Epithelial cell of prostate (primary cell): Measurements from ENCODE around the gene GRAPL.
"Not testable (repeated sequence)": the region's sequence is repeated elsewhere in the genome, so short reads cannot be mapped to it uniquely, and the experiment has no call there.

Source experiments
- DNase-seq: peaks from one replicate; pipeline ENCODE4 v3.0.0-alpha.2; 2011; ENCODE audit warnings: low read depth, low spot score
- H3K27ac ChIP-seq: fragments of 450-650 bp; 2 replicates; pipeline ENCODE4 v1.5.1; 2017; ENCODE audit warnings: mild to moderate bottlenecking

The GRAPL gene

DNA sequence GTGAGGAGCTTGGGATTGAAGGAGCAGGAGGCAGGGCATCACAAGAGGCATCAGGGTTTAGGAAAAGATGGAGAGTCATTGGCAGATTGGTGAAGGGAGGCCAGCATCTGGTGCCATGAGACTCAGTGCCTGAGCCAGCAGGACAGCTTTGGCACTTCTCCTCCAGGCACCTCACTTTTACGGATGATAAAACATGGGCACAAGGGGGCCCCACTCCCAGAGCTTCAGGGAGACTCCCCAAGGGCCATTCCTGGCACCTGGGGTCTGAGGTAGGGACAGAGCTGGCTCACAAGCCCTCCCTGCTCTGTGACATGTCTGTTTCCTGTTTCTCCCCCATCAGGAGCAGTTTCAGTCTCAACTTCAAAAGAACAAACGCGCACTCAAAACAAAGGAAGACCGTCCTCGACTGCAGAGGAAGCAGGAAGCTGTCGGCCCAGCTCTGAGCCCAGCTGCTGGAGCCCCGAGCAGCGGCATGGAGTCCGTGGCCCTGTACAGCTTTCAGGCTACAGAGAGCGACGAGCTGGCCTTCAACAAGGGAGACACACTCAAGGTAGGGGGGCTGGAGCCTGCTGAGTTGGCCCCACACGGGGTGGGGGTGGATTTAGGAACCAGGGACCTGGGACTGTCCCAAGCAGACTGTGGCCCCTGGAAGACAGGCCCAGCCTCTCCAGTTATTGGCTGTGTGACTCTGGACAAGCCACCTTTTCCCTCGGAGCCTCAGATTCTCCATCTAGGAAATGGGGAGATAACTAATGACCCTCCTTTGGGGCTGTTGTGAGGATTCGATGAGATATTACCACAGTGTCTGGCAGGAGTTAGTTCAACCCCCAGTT is at the start of gene GRAPL:
TSS of gene GRAPL (plus strand) at position 442 of the 833 bp plus-strand sequence. CDS start at position 473, 31 bp downstream.
- H3K27ac ChIP-seq, DNase-seq: not testable (repeated sequence)

DNA sequence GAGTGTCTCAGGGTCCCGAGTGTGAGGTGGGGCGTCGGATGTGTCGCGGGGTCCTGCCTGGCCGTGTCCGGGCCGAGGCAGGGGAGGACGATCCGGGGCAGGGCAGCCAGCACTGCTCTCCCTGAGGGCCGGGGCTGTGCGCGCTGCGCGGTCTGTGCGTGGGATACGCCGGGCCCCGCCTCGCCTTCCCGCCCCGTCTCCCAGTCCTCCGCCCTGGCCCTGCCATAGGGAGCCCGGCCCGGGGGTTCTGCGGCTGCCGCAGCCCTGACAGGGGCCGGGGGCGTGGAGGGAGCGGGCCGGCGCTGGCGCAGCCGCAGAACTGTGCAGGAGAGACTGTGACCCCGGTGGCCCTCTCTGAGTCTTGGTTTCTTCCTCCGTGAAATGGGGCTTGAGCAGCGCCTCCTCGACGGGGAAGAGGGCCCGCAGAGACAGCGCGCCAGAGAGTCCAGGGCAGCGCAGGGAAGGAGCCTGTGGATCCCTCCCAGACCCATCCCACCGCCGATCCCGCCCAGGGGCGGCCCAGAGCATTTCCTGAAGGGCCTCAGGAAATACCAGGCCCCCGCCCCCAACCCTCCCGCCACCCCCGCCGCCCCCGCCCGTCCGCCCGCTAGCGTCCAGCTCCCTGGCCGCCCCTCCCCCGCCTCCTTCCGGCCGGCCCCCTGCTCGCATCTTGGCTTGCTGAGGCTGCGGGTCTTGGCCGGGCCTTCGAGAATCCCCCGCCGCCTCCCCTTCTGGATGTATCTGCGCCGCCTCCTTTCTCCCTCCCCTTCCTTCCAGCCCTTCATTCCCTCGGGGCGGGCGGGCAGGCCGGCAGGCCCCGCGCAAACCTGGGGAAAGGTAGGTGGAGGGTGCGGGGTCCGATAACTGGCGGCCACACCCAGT is 38.3 kb upstream of the GRAPL start:
- H3K27ac ChIP-seq, DNase-seq: not testable (repeated sequence)

DNA sequence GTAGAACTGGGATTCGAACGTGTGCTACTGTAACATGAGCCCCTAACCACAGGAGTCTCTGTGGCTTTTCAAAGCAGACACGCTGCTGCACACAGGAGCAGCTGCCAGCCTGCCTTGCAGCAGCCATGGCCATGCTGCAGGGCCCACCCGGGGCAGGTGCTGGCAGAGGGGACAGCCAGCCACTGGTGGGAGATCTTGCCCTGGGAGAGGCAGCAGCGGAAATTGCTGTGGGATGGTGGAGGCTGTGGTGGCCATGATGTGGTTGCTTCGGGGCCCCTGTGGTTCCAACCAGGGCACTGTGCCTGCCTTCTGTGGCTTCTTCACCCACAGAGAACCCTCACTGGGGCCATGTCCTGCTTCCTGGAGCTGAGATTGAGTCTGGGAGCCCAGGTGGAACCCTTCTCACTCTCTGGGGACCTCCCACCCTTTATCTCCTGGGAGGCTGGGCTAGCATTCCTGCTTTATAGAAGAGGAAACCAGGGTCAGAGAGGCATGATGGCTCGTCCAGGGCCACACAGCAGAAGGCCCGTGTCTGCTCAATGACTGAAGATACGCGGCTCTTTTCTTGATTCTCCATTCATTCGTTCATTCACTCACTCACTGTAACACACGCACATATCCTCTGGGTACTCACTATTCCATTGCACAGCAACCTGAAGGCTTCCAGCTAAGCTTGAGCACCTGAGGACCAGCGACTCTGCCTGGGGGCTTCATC is 37.2 kb upstream of the GRAPL start:
- DNase-seq, H3K27ac ChIP-seq: not testable (repeated sequence)

DNA sequence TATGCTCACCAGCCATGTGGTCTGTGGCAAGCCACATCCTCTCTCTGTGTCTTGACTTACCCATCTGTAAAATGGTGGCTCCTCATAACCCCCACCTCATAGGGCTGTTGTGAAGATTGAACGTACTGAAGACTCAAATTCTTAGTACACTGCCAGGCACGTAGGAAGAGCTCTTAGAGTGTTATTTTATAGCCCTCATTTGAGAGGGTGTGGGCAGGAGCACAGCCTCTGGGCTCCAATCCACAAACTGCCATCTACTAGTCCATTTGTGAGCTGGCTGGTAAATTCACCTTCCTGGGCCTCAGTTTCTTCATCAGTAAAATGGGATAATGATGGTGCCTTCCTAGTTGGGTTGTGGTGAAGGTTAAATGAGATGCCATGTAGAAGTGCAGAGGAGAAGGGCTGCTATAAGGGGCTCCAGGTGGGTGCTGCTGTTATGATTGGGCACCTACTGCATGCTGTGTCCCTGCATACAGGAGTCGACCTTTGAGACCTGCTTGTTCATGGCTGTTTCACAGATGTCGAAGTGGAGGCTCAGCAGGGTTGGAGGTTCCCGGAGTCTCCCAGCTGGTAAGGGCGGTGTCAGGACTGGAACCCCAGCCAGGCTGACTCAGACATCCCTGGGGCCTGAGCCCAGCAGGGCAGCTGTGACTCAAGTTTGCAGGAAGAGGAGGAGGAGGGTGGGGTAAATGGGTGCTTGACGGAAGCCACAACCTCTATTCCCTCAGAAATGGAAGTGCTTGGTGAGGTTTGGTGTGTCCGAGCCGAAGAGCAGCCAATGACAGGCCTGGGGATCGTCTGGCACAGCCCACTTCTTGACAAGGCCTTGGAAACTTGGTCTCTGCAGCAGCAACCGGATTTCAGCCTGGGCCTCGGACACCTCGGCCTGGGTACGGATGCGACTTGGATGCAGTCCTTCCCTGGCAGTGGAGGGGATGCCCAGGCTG is 34.4 kb upstream of the GRAPL start:
- DNase-seq, H3K27ac ChIP-seq: not testable (repeated sequence)

DNA sequence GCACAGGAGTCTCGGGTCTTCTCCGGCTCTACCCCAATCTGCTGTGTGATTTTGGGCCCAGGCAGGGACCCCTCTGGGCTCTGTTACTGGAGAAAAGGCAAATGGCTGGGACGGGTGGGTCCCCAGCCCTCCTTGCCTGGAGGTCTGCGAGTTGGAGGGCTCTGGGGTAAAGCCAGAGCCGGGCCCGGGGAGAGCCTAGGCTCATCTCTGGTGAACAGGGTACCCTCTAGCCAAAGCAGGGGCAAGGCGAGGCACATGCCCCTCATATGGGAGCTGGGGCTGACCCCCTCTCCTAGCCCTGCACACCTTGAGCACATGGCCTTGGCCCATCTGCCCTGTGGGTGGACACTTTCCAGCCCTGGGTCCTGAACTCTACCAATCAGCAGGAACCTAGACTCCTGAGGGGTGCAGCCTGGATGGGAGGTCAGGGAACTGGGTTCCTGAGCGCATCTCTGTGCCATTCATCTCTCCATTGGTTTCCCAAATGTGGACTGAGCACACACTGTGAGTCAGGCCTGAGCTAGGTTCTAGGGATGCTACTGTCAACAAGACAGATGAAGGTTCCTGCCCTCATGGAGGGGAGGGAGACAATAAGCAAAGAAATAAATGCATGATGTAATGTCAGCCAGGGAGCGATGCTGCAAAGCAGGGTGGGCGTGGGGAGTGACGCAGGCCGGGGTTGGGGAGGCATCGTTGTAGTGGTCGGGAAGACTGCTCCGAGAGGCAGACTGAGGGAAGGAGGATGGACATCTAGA is 33.5 kb upstream of the GRAPL start:
- not testable (repeated sequence) for DNase-seq, H3K27ac ChIP-seq

DNA sequence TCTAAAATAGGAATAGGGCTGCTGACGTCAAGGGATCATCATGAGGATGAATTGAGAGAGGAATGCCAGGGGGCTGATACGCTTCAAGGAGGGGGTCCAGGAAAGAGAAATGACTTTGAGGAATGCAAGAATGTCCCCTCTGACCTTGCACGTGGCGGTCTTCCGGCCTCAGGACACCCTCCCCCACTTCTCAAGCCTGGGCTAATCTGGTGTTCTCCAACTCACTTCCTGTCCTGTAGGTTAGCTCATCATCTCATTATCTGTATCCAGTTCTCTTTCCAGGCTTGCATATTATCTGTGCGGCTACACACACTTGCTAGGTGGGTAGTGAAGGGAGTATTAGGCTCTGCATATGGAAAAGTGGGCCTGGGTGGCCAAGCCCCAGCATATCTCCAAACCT is 18.9 kb upstream of the GRAPL start:
- not testable (repeated sequence) for DNase-seq, H3K27ac ChIP-seq

DNA sequence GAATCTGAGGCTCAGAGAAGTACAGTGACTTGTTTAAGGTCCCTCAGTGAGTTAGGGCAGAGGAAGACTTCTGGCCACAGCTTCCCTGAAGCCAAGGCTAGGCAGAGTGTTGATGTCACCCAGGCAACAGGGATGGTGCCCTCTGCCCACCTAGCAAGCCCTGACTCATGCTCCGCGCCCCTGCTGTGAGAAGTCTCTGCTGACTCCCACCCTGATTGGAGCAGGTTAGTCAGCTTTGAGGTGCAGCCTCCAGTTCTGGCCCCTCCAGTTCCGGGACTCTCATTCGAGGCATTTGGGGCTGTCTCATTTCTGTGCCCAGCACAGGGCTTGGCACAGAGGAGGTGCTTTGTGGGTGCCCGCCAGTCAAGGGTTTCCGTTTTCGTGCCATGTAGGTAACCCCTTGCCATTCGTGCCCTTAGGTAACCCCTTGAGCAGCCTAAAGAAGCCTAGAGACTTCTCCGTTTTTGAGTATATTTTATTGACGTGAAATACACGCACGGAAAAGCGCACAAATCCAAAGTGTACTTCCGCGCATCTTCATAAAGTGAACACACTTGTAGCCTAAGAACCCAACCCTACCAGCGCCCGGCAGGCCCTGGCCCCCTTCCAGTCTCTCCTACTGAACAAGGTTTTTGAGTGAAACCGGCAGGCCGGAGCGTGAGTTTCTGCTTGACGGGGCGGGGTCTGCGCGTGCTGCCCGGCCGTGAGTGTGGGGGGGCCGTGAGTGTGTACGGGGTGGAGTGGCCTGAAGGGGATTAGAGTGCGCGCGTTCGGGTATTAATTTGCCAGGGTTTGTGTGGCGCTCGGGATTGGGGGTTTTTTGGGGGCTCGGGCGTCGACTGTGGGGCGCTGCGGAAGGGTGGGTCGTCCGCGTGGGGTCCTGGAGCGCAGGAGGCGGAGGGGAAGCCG is 16.9 kb upstream of the GRAPL start:
- H3K27ac ChIP-seq = peak overlapping the region; percentile 77
- DNase-seq = not testable (repeated sequence)

DNA sequence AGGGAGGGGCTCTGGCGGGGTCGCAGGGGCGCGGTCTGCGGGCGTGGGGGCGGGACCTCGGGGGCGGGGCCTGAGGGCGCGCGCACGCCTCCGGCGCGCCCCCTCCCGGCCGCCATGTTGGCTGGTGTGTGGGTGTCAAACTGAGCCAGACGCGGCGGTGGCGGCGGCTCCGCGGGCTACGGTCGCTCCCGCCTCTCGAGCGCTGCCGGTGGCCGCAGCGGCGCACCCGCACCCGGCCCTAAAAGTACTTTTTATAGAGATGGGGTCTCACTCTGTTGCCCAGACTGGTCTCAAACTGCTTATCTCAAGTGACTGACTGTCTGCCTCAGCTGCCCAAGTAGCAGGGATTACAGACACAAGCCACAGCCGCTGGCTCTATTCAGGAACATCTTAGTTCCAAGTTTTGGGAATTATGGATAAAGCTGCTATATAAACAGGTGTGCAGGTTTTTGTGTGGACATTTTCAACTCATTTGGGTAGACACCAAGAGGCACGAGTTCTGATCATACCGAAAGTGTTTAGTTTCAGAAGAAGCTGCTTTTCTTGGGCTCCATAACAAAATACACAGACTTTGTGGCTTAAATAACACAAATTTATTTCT is 16.2 kb upstream of the GRAPL start:
- DNase-seq = not testable (repeated sequence)
- H3K27ac ChIP-seq = peak overlapping the region; percentile 77

DNA sequence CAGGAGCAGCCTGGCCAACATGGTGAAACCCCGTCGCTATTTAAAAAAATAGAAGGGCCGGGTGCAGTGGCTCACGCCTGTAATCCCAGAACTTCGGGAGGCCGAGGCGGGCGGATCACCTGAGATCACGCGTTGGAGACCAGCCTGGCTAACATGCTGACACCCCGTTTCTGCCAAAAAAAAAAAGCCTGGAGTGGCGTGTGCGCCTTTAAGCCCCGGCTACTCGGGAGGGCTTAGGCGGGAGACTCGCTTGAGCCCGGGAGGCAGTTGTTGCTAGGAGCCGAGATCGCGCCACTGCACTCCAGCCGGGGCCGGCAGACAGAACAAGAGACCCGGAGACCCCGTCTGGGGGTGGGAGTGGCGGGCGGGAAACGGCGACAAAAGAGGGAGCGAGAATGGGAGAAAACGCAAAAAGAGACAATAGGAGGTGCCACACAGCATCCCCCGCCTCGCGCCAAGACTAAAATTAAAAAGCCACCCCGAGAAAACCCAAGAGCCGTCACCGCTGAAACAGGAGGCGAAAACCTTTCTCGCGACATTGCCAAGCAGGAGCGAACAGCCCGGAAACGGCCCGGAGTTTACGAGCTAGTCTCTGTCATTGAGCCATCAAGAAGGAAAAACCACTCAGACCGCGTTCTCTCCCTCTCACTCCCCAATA is 15.5 kb upstream of the GRAPL start:
- peak; percentile 73 for DNase-seq
- peak overlapping the region; percentile 77 for H3K27ac ChIP-seq

DNA sequence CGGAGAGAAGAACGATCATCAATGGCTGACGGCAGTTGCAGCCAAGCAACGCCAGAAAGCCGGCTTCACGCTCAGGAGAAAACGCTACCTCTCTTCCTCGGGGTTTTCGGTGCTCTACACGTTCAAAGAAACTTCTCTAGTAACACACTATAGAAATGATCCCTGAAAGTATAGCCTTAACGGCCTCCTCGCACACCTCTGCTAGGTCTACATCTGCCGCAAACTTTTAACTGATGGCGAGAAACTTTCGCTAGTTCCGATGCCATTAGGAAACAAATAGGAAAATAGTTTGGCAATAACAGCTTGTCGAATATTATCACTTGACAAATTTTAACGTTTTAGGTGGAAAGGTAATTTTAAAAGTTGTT is 14.9 kb upstream of the GRAPL start:
- DNase-seq, H3K27ac ChIP-seq: not testable (repeated sequence)

DNA sequence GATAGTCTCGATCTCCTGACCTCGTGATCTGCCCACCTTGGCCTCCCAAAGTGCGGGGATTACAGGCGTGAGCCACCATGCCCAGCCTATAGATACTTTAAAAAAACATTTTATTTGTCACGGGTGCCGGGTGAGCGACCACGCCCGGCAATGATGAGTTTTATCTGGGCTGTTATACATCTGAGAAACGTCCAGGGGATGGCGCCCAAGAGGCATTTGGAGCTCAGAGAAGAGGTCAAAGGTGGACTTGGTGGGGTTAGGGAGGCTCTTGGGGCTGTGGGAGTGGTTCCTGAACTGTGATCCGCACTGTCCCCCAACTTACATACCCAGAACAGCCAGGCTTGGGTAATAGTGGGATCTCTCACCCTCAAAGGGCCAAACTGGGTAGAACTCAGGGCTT is 8.7 kb upstream of the GRAPL start:
- DNase-seq, H3K27ac ChIP-seq: not testable (repeated sequence)

DNA sequence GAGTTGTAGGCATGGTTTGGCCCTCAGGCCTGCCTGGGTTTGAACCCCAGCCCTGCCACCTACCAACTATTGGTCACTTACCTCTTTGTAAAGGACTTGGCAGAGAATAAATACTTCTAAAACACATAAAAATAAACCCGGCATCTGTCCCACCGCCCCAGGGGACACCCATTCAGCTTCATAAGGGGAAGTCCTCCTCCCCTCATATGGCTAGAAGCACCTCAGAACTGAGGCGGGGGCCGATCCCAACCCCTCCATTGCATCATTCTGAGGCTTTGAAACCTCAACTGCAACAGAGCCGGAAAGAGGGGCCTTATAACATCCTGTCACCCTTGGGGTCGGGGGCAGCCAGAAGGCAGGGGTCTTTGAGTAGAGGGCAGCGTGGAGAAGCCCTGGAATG is 2.1 kb upstream of the GRAPL start:
- not testable (repeated sequence) for DNase-seq, H3K27ac ChIP-seq

DNA sequence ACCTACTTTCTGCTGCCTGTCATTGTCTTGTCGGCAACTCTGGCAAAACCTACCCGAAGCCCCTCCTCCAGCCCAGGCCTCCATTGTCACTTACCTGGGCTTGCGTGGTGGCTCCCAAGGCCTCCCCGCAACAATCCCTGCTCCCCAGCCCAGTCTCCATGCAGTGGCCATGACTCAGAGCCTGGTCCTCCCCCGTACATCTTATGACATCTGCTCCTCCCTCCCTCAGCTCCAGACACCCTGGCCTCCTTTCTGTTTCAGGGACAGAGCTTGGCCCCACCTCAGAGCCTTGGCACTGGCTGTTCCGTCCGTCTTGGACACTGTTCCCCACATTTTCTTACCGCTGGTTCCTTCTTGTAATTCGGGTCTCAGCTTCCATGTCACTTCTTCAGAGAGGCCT is 2.1 kb downstream of the GRAPL start:
- DNase-seq, H3K27ac ChIP-seq: not testable (repeated sequence)

DNA sequence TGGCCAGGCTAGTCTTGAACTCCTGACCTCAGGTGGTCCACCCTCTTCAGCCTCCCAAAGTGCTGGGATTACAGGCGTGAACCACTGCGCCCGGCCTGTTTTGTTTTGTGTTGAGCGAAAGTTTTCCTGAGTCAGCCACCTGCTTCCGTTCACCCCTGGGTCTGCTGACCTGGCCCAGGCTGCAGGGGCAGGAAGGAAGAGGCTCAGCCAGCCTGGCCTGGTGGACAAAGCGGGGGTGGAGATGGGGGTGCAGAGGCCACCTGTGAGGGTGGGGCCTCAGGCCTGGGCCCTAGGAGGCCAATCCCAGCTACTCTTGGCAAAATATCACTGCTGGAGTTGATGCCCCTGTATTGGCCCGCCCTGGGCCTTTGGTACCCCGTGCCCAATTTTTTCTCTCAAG is 3.7 kb downstream of the GRAPL start:
- DNase-seq, H3K27ac ChIP-seq: not testable (repeated sequence)

DNA sequence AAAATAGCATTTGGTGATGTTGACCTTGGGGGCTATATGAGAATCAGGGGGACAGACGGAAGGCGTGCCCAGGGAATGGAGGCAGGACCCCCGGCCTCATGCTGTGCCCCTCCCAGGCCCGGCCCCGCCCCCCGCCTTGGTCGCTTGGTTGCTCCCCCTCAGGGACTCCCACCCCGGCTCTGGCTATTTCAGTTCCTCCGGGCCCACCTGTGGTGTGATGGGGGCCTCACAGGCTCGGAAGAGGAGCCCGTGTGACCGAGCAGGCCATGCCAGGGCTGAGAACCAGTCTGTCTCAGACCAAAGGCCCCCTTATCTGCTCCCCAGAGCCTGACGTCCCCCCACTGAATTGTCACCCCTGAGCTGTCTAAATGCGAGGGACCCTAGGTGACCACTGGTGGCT is 4.4 kb downstream of the GRAPL start:
- DNase-seq = not testable (repeated sequence)

DNA sequence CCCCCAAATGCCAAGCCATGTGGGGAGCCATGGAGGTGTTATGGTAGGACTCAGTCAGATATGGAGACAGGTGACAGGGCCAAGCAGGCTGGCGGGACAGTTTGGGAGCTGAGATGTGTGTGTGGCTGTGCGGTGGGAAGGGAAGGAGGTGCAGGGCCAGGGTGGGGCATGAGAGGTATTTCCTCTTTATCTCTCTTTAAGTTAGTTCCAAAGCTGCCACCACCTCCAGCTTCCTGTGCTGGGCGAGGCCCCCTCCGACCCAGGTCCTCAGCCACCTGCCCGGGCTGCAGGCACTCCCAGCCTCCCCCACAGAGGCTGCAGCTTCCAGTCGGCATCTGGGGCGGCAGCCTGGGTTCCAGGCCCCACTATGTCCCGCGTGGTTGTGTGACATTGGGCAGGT is 6.4 kb downstream of the GRAPL start:
- not testable (repeated sequence) for DNase-seq

More for the DNA sequence above, 4.4 kb downstream of the GRAPL start:
- not testable (repeated sequence) for H3K27ac ChIP-seq

DNA sequence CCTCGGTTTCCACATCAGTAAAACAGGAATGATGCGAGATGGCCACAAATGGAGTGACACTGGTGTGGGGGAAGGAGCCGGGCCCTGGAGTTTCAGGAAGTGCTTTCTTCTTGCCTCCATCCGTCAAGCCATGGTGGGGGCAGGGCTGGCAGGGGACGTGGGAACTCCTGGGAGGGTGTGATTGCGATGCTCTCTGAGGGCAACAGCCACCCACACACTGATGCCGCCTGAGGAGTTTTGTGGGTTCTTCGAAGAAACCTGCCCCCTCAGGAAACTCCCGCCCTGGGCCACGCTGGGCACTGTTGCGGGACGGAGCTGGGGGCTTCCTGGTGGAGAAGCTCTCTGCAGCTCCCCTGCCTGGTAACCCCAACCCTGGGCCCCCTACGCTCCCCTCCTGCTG is 8.0 kb downstream of the GRAPL start:
- DNase-seq, H3K27ac ChIP-seq: not testable (repeated sequence)

More for the DNA sequence above, 6.4 kb downstream of the GRAPL start:
- not testable (repeated sequence) for H3K27ac ChIP-seq
